Measurements from ENCODE around the gene USP54. TPM values are rescaled to one million over a fixed set of nuclear protein-coding genes. Genes with fewer than 3 reads are reported as not detected.

USP54 gene
- total and polyA plus RNA-seq, 9 of the 15 experiments (the other 6 are each of a cell fraction or from before 2014, with no cell fraction given) = 3.8 to 40.1 (median 16.9) TPM

- no peak for ATAC-seq
- peaks cover 8% of the 10 kb centered on the region for H3K36me3 ChIP-seq (ENCODE audit: control insufficient read depth, insufficient read depth, low read length)
- POLR2A ChIA-PET = interaction anchor here (1.6 kb wide), 1 partner anchor 10 kb away, joined by 4 read pairs; the partner anchor contains the start of gene PPP3CB
Observed at GRCh38 chr10:73485320-73485719, 105.8 kb downstream of the USP54 start.

More at GRCh38 chr10:73485320-73485719, 105.8 kb downstream of the USP54 start:
- BruUV-seq (replicated peaks) = no TSS peak
- TF ChIP-seq EP400 (IDR thresholded peaks at IDR 0.05) = no peak
- peak; percentile 88 for TF ChIP-seq NFIC (IDR thresholded peaks at IDR 0.05)
- TF ChIP-seq PBX2 (CRISPR knock-in tag; IDR thresholded peaks at IDR 0.05; ENCODE audit: low read depth) = no peak
- no peak for TF ChIP-seq PBX2 (tag; conservative IDR thresholded peaks at IDR 0.05; ENCODE audit: low read depth)
- no peak for TF ChIP-seq ARNT (IDR thresholded peaks at IDR 0.05)
- no peaks in the 10 kb centered on the region for H3K9me1 ChIP-seq (ENCODE audit: control insufficient read depth, insufficient read depth, low read length)
- in situ Hi-C loops (cut with MboI) (no loop called here), intact Hi-C loops (cut with micrococcal nuclease) (no loop called here)
- DNase-seq (ENCODE audit: extremely low read depth in 1 of 4, low spot score in 3 of 4) (no peak), FAIRE-seq (no peak)
- H3K27me3 ChIP-seq (ENCODE audit: control insufficient read depth in 2 of 2, insufficient read depth in 2 of 2, low read length in 2 of 2) = no peaks in the 10 kb centered on the region
- H3K79me2 ChIP-seq (ENCODE audit: control insufficient read depth, insufficient read depth, low read length) = peaks cover 21% of the 10 kb centered on the region
- H3K4me2 ChIP-seq (ENCODE audit: insufficient read depth, low read length) = no peak overlapping the region
- H3K9me3 ChIP-seq (replicated peaks; ENCODE audit: control insufficient read depth, insufficient read depth, low read depth, low read length) = no peaks in the 10 kb centered on the region
- no peaks in the 10 kb centered on the region for H4K20me1 ChIP-seq (replicated peaks; ENCODE audit: control insufficient read depth, insufficient read depth, low read length)
- CTCF ChIA-PET (ENCODE audit: low intra/inter-chr PET ratio) = no interaction called here
- H3K4me3 ChIP-seq = no peak overlapping the region
- no peak overlapping the region for H3K27ac ChIP-seq (ENCODE audit: extremely low read depth, low read depth, low read length)
- H3K4me1 ChIP-seq (replicated peaks in 1 of 2; ENCODE audit: control insufficient read depth in 2 of 2, insufficient read depth in 2 of 2, low read length in 2 of 2) = no peaks in the 10 kb centered on the region
- H2AFZ ChIP-seq (ENCODE audit: low read depth, low read length) = no peak overlapping the region
- H3K9ac ChIP-seq (ENCODE audit: insufficient read depth in 1 of 2, low read depth in 2 of 2, low read length in 2 of 2) = no peak overlapping the region
- 92% methylated on average over 1 of the region's 1 CpG for WGBS (ENCODE audit: insufficient coverage, low coverage, missing lambda C conversion rate)

Data from K562 (cell line).